ENCODE data around the gene CCDC14.
"Not testable (repeated sequence)": the region's sequence is repeated elsewhere in the genome, so short reads cannot be mapped to it uniquely, and the experiment has no call there.

The CCDC14 gene

DNA sequence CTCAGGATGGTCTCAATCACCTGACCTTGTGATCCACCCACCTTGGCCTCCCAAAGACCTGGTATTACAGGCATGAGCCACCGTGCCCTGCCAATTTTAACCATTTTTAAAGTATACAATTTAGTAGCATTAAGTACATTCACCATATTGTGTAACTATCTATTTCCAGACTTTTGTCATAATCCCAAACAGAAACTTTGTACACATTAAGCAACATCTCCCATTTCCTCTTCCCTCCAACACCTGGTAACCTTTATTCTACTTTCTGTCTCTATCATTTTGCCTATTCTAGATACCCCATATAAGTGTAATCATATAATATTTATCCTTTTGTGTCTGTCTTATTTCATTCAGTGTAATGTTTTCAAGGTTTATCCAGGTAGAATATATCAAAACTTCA lies 68.0 kb downstream of the CCDC14 start:
- H4K20me1 ChIP-seq (ENCODE audit: insufficient read depth, low read length, poor library complexity, severe bottlenecking), result no peaks in the 10 kb centered on the region
- H3K79me2 ChIP-seq (ENCODE audit: insufficient read depth, low read length), result no peaks in the 10 kb centered on the region
- no peaks in the 10 kb centered on the region for H3F3A ChIP-seq (ENCODE audit: low read depth)
- H3K36me3 ChIP-seq (ENCODE audit: insufficient read depth, low read length), result no peaks in the 10 kb centered on the region
- peaks cover 10% of the 10 kb centered on the region for H3K4me1 ChIP-seq (ENCODE audit: insufficient read depth, low read length, poor library complexity, severe bottlenecking)
- no peak overlapping the region for H3K4me2 ChIP-seq (ENCODE audit: low read depth, low read length, poor library complexity, severe bottlenecking)
- H3K9me3 ChIP-seq (ENCODE audit: insufficient read depth, low read depth, low read length), result peaks cover 13% of the 10 kb centered on the region; the same call in 1 of the 2 replicates
- TF ChIP-seq, protein P1, sequence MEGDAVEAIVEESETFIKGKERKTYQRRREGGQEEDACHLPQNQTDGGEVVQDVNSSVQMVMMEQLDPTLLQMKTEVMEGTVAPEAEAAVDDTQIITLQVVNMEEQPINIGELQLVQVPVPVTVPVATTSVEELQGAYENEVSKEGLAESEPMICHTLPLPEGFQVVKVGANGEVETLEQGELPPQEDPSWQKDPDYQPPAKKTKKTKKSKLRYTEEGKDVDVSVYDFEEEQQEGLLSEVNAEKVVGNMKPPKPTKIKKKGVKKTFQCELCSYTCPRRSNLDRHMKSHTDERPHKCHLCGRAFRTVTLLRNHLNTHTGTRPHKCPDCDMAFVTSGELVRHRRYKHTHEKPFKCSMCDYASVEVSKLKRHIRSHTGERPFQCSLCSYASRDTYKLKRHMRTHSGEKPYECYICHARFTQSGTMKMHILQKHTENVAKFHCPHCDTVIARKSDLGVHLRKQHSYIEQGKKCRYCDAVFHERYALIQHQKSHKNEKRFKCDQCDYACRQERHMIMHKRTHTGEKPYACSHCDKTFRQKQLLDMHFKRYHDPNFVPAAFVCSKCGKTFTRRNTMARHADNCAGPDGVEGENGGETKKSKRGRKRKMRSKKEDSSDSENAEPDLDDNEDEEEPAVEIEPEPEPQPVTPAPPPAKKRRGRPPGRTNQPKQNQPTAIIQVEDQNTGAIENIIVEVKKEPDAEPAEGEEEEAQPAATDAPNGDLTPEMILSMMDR (conservative IDR thresholded peaks at IDR 0.05; ENCODE audit: low read length), result no peak
- no peak for TF ChIP-seq EZH2phosphoT487 (IDR thresholded peaks at IDR 0.05; ENCODE audit: borderline replicate concordance)
- no peaks in the 10 kb centered on the region for H3K27me3 ChIP-seq (ENCODE audit: insufficient read depth, low read length, poor library complexity, severe bottlenecking)
- no peak overlapping the region for H2AFZ ChIP-seq (ENCODE audit: low read length)
- H3K4me3 ChIP-seq (ENCODE audit: low read length, poor library complexity, severe bottlenecking), result no peak overlapping the region
- no peaks in the 10 kb centered on the region for H3K9me2 ChIP-seq (replicated peaks; ENCODE audit: low read depth, low read length)
- no peak overlapping the region for H3K9ac ChIP-seq (ENCODE audit: low read depth, low read length, poor library complexity, severe bottlenecking)

DNA sequence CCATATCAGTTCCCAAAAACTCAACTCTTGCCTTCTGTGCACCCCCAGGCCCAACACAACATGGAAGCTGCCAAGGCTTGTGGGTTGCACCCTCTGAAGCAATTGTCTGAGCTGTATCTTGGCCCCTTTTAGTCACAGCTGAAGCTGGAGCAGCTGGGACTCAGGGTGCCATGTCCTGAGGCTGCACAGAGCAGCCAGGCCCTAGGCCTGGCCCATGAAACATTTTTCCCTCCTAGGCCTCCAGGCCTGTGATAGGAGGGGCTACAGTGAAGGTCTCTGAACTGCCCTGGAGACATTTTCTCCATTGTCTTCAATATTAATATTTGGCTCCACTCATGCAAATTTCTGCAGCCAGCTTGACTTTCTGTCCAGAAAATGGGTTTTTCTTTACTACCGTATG lies 68.8 kb downstream of the CCDC14 start:
- Histone ChIP-seq H3K4me2 (ENCODE audit: low read depth, low read length, poor library complexity, severe bottlenecking) (no peak overlapping the region), H3K9ac (ENCODE audit: low read depth, low read length, poor library complexity, severe bottlenecking) (no peak overlapping the region), H4K20me1 (ENCODE audit: insufficient read depth, low read length, poor library complexity, severe bottlenecking) (no peaks in the 10 kb centered on the region), H3K4me3 (ENCODE audit: low read length, poor library complexity, severe bottlenecking) (no peak overlapping the region), H3K36me3 (ENCODE audit: insufficient read depth, low read length) (no peaks in the 10 kb centered on the region), H3F3A (ENCODE audit: low read depth) (no peaks in the 10 kb centered on the region), H3K9me2 (replicated peaks; ENCODE audit: low read depth, low read length) (no peaks in the 10 kb centered on the region), H3K27me3 (ENCODE audit: insufficient read depth, low read length, poor library complexity, severe bottlenecking) (no peaks in the 10 kb centered on the region), H3K79me2 (ENCODE audit: insufficient read depth, low read length) (no peaks in the 10 kb centered on the region), H2AFZ (ENCODE audit: low read length) (no peak overlapping the region), H3K4me1 (ENCODE audit: insufficient read depth, low read length, poor library complexity, severe bottlenecking) (peaks cover 10% of the 10 kb centered on the region), H3K9me3 (ENCODE audit: insufficient read depth, low read depth, low read length) (peaks cover 13% of the 10 kb centered on the region; the same call in 1 of the 2 replicates)
- no peak for TF ChIP-seq EZH2phosphoT487 (IDR thresholded peaks at IDR 0.05; ENCODE audit: borderline replicate concordance)
- TF ChIP-seq, protein P1 (conservative IDR thresholded peaks at IDR 0.05; ENCODE audit: low read length), result no peak

DNA sequence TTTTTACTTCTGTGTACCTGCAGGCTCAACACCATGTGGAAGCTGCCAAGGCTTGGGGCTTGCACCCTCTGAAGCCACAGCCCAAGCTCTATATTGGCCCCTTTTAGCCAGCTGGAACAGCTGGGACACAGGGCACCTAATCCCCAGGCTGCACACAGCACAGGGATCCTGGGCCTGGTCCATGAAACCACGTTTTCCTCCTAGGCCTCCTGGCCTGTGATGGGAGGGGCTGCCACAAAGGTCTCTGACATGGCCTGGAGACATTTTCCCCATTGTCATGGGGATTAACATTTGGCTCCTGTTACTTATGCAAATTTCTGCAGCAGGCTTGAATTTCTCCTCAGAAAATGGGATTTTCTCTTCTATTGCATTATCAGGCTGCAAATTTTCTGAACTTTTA lies 70.0 kb downstream of the CCDC14 start:
- H3K9me3 ChIP-seq (ENCODE audit: insufficient read depth, low read depth, low read length), result peaks cover 13% of the 10 kb centered on the region; the same call in 1 of the 2 replicates
- not testable (repeated sequence) for H3K9me2 ChIP-seq (replicated peaks; ENCODE audit: low read depth, low read length); H3K9ac ChIP-seq (ENCODE audit: low read depth, low read length, poor library complexity, severe bottlenecking); H3F3A ChIP-seq (ENCODE audit: low read depth); H3K79me2 ChIP-seq (ENCODE audit: insufficient read depth, low read length); H4K20me1 ChIP-seq (ENCODE audit: insufficient read depth, low read length, poor library complexity, severe bottlenecking); H3K4me1 ChIP-seq (ENCODE audit: insufficient read depth, low read length, poor library complexity, severe bottlenecking); H3K4me3 ChIP-seq (ENCODE audit: low read length, poor library complexity, severe bottlenecking); H3K36me3 ChIP-seq (ENCODE audit: insufficient read depth, low read length); H3K27me3 ChIP-seq (ENCODE audit: insufficient read depth, low read length, poor library complexity, severe bottlenecking); H3K4me2 ChIP-seq (ENCODE audit: low read depth, low read length, poor library complexity, severe bottlenecking); H2AFZ ChIP-seq (ENCODE audit: low read length)

DNA sequence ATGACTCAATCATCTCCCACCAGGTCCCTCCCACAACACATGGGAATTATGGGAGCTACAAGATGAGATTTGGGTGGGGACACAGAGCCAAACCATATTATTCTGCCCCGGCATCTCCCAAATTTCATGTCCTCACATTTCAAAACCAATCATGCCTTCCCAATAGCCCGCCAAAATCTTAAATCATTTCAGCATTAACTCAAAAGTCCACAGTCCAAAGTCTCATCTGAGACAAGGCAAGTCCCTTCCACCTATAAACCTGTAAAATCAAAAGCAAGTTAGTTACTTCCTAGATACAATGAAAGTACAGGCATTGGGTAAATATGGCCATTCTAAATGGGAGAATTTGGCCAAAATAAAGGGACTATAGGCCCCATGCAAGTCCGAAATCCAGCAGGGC lies 70.9 kb downstream of the CCDC14 start:
- H3K4me1 ChIP-seq (ENCODE audit: insufficient read depth, low read length, poor library complexity, severe bottlenecking); H3K79me2 ChIP-seq (ENCODE audit: insufficient read depth, low read length); H3K9ac ChIP-seq (ENCODE audit: low read depth, low read length, poor library complexity, severe bottlenecking); H3K4me3 ChIP-seq (ENCODE audit: low read length, poor library complexity, severe bottlenecking); H3K4me2 ChIP-seq (ENCODE audit: low read depth, low read length, poor library complexity, severe bottlenecking); H3K27me3 ChIP-seq (ENCODE audit: insufficient read depth, low read length, poor library complexity, severe bottlenecking); H4K20me1 ChIP-seq (ENCODE audit: insufficient read depth, low read length, poor library complexity, severe bottlenecking); H3K36me3 ChIP-seq (ENCODE audit: insufficient read depth, low read length); H2AFZ ChIP-seq (ENCODE audit: low read length); H3F3A ChIP-seq (ENCODE audit: low read depth); H3K9me2 ChIP-seq (replicated peaks; ENCODE audit: low read depth, low read length): not testable (repeated sequence)
- peaks cover 13% of the 10 kb centered on the region; the same call in 1 of the 2 replicates for H3K9me3 ChIP-seq (ENCODE audit: insufficient read depth, low read depth, low read length)
